Urinary bladder (tissue), 4 donors: ENCODE data around the gene CLRN2. TPM values are rescaled to one million over a fixed set of nuclear protein-coding genes. Genes with fewer than 3 reads are reported as not detected.
"Not testable (repeated sequence)": the region's sequence is repeated elsewhere in the genome, so short reads cannot be mapped to it uniquely, and the experiment has no call there.

Experiments used
- DNase-seq: peaks from one replicate; pipeline ENCODE4 v3.0.0-alpha.2; 2015; ENCODE audit errors: extremely low spot score
- H3K27ac ChIP-seq: one replicate; pipeline ENCODE4 v1.5.1; 2013; ENCODE audit warnings: low read depth, mild to moderate bottlenecking, moderate library complexity
- H3K36me3 ChIP-seq: one replicate; pipeline ENCODE4 v1.6.1; 2013; ENCODE audit warnings: mild to moderate bottlenecking, moderate library complexity; ENCODE audit not compliant: insufficient read depth
- H3K4me1 ChIP-seq: one replicate; pipeline ENCODE4 v1.6.1; 2013; ENCODE audit warnings: mild to moderate bottlenecking, moderate library complexity; ENCODE audit not compliant: insufficient read depth
- H3K4me3 ChIP-seq: one replicate; pipeline ENCODE4 v1.5.1; 2013; ENCODE audit warnings: low read depth, low read length
- WGBS: extraction: QIAGEN DNeasy Blood & Tissue Kit; methylation state at CpG from one replicate; pipeline ENCODE4 v1.1.7; 2013; 5-methylcytosine and 5-hydroxymethylcytosine counted together
- polyA plus RNA-seq: library from polyadenylated mRNA; stranded (reverse); fragments of 200-250 nt; gene quantifications from one replicate; pipeline ENCODE4 v1.2.3, GENCODE V29; 2013
- total RNA-seq: library from RNA; depleted of rRNA; stranded (reverse); fragments of >200 nt; gene quantifications from one replicate; pipeline ENCODE4 v1.2.3, GENCODE V29; 2014
- donor health status: healthy with polysubstance abuse.
- donor health status: healthy.

The CLRN2 gene
- total and polyA plus RNA-seq, 2 donors = not detected

GRCh38 chr4:17537060-17537459, 22.1 kb downstream of the CLRN2 start:
- not testable (repeated sequence) for H3K4me3 ChIP-seq, H3K27ac ChIP-seq, DNase-seq, H3K36me3 ChIP-seq, H3K4me1 ChIP-seq
- 90% methylated on average over 6 of the region's 6 CpGs for WGBS

- H3K4me3 ChIP-seq = no peak overlapping the region
- H3K27ac ChIP-seq = no peak overlapping the region
- H3K4me1 ChIP-seq = no peaks in the 10 kb centered on the region
- H3K36me3 ChIP-seq = no peaks in the 10 kb centered on the region
- DNase-seq = no peak
- 28% methylated on average over 6 of the region's 6 CpGs for WGBS
Measured at GRCh38 chr4:17544205-17544604, 29.2 kb downstream of the CLRN2 start.

GRCh38 chr4:17544831-17545234, 29.9 kb downstream of the CLRN2 start:
- WGBS = 46% methylated on average over 3 of the region's 3 CpGs

DNA sequence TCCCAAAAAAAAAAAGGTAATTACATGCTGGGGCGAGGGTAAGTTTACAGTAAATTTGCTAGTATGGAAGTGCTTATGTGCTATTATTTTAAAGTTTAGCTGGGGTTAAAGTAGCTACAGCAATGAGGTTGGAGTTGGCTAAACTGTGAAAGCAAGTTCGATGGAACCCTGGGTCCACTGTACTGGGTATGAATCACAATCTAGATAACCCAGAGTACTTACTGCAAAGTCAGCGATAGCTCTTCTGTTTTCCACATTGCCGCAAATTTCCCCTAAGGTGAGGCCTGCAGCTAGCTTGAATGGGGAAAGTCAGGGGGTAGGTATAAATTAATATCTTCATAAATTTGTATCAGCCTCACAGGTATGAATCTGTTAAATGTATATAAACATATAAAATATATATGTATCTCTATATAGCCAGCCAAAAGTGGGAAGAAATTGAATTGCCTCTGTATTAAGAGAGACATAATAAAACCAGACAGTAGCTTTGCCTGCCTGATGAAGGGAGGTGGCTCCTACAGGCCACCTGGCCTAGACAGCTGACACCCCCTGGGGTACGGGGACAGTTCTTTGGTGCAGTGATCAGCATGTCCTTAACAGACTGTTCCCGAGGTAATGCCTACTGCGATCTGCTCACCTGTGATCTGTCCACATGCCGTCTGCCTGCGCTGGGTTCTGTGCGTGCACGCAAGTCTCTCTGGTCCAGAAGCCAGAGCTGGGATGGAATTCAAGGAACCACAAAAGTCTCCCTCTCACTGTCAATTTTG, 30.6 kb downstream of the CLRN2 start:
- H3K36me3 ChIP-seq = no peaks in the 10 kb centered on the region
- DNase-seq = no peak
- H3K4me1 ChIP-seq = no peaks in the 10 kb centered on the region
- H3K27ac ChIP-seq = no peak overlapping the region
- WGBS = 78% methylated on average over 11 of the region's 11 CpGs
- no peak overlapping the region for H3K4me3 ChIP-seq

More at GRCh38 chr4:17544831-17545234, 29.9 kb downstream of the CLRN2 start:
- Histone ChIP-seq H3K4me3 (no peak overlapping the region), H3K4me1 (no peaks in the 10 kb centered on the region), H3K36me3 (no peaks in the 10 kb centered on the region), H3K27ac (no peak overlapping the region)
- DNase-seq = no peak

DNA sequence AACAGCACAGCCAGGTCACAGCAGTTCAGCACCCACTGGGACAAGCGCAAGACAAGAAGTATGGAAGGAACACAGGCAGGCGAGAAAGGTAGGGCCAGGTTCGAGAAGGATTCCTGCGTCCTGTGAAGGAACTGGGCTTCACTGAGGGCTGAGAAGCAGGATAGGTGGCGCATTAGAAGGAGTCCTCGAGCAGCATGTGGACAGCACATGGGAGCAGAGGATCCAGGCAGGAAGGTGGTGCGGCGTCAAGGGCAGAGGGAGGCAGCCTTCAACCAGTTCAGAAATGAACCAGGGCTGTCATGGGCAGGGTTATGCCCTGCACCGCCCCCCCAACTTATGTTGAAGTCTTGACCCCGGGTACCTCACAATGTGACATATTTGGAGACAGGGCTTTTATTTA, 31.3 kb downstream of the CLRN2 start:
- H3K4me3 ChIP-seq = no peak overlapping the region

DNA sequence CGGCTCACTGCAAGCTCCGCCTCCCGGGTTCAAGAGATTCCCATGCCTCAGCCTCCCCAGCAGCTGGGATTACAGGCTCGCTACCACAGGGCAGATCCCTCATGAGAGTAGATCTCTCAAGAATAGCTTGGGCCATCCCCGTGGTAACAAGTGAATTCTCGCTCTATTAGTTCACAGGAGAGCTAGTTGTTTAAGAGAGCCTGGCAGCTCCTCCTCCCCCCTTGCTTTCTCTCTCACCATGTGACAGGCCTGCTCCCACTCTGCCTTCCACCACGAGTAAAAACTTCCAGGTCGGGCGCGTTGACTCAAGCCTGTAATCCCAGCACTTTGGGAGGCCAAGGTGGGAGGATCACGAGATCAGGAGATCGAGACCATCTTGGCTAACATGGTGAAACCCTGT, 31.7 kb downstream of the CLRN2 start:
- Histone ChIP-seq H3K4me1 (no peaks in the 10 kb centered on the region), H3K36me3 (no peaks in the 10 kb centered on the region), H3K27ac (no peak overlapping the region), H3K4me3 (no peak overlapping the region)
- 77% methylated on average over 12 of the region's 12 CpGs for WGBS
- no peak for DNase-seq

More for the DNA sequence above, 31.3 kb downstream of the CLRN2 start:
- DNase-seq = no peak
- WGBS = 86% methylated on average over 10 of the region's 10 CpGs
- Histone ChIP-seq H3K4me1 (no peaks in the 10 kb centered on the region), H3K36me3 (no peaks in the 10 kb centered on the region), H3K27ac (no peak overlapping the region)

DNA sequence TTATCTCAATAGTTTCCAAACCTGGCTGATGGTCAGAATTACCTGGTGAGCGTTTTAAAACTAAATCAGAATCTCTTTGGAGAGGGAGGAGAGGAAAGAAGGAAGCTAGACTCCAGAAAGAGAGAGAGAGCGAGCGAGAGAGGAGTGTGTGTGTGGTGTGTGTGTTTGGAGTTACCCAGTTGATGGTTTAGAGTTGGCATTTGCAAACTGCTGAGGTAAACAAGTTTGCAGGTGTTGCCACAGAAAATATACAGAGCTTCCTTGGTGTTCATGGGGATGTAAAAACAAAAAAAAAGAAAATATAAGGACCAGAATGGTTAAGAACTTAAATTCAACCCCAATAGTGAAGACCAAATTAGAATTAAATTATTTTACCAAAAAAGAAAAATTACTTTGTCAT, 35.6 kb downstream of the CLRN2 start:
- H3K36me3 ChIP-seq = no peaks in the 10 kb centered on the region
- DNase-seq = no peak
- H3K4me3 ChIP-seq = no peak overlapping the region
- H3K4me1 ChIP-seq = no peaks in the 10 kb centered on the region
- WGBS = 90% methylated on average over 3 of the region's 3 CpGs
- no peak overlapping the region for H3K27ac ChIP-seq

DNA sequence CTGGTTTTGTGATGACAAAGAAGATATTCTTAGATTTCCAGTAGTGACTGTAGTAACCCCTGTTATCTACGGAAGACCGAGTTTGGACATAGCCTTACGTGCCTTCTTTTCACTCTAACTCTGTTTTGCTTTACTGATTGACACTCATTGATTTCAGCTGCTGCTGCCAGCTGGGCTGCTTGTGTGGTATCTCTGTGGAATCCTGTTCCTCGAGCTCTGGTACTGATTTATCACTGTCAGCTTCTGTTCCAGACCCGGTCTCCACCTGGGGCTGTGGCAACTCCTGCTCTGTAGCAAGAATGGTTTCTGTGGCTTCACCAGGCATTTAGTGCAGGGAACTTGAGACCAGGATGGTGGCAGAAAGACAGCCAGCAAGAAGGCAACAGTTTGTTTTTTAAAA, 37.5 kb downstream of the CLRN2 start:
- DNase-seq = no peak
- no peaks in the 10 kb centered on the region for H3K36me3 ChIP-seq
- H3K4me3 ChIP-seq = no peak overlapping the region
- WGBS = 38% methylated on average over 5 of the region's 5 CpGs
- no peaks in the 10 kb centered on the region for H3K4me1 ChIP-seq
- H3K27ac ChIP-seq = no peak overlapping the region

GRCh38 chr4:17554568-17554967, 39.6 kb downstream of the CLRN2 start:
- Histone ChIP-seq H3K4me3 (no peak overlapping the region), H3K36me3 (no peaks in the 10 kb centered on the region), H3K27ac (no peak overlapping the region), H3K4me1 (no peaks in the 10 kb centered on the region)
- 81% methylated on average over 4 of the region's 4 CpGs for WGBS
- DNase-seq = no peak

- Histone ChIP-seq H3K36me3 (no peaks in the 10 kb centered on the region), H3K4me1 (no peaks in the 10 kb centered on the region), H3K4me3 (no peak overlapping the region), H3K27ac (no peak overlapping the region)
- no peak for DNase-seq
Measured at GRCh38 chr4:17556498-17556897, 41.5 kb downstream of the CLRN2 start.

DNA sequence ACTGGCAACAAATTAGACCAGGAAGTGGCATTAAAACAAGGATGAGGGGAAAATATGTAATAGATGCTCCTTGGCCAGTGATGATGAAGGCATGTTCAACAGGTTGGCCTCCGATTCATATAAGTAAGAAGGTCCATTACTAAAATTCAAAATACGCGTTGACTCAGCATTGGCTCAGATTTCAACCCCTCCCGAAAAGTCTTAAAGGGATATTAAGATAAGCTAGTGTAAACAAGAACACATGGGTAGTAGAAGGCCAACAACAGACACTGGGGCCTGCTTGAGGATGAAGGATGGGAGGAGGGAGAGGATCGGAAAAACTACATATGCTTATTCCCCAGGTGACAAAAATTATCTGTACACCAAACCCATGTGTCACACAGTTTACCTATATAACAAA, 42.9 kb downstream of the CLRN2 start:
- 35% methylated on average over 5 of the region's 5 CpGs for WGBS
- DNase-seq = no peak
- Histone ChIP-seq H3K36me3 (no peaks in the 10 kb centered on the region), H3K4me3 (no peak overlapping the region), H3K4me1 (no peaks in the 10 kb centered on the region), H3K27ac (no peak overlapping the region)

- 93% methylated on average over 4 of the region's 4 CpGs for WGBS
- H3K36me3 ChIP-seq = no peaks in the 10 kb centered on the region
Measured at GRCh38 chr4:17558941-17559708, 44.2 kb downstream of the CLRN2 start.

DNA sequence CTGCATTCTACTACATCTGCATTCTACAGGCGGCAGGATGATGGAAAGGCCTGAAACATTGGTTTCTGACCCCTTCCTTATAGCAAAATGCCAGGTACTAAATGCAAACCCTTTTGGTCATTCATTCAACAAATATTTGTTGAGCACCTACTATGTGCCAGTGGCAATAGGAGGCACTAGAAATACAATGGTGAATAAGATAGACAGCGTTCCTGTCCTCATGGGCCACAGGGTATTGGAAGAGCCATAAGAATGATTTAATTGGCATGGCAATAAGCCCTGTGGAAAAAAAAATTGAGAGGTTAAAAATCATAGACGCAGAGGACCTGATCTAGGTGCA, 44.7 kb downstream of the CLRN2 start:
- 92% methylated on average over 3 of the region's 3 CpGs for WGBS
- Histone ChIP-seq H3K36me3 (no peaks in the 10 kb centered on the region), H3K4me3 (no peak overlapping the region), H3K27ac (no peak overlapping the region), H3K4me1 (no peaks in the 10 kb centered on the region)
- no peak for DNase-seq

More at GRCh38 chr4:17558941-17559708, 44.2 kb downstream of the CLRN2 start:
- H3K4me1 ChIP-seq = no peaks in the 10 kb centered on the region
- H3K27ac ChIP-seq = no peak overlapping the region
- H3K4me3 ChIP-seq = no peak overlapping the region
- DNase-seq = no peak

GRCh38 chr4:17560065-17560673, 45.2 kb downstream of the CLRN2 start:
- H3K4me3 ChIP-seq = no peak overlapping the region
- H3K27ac ChIP-seq = no peak overlapping the region
- 86% methylated on average over 6 of the region's 6 CpGs for WGBS
- DNase-seq = no peak
- H3K36me3 ChIP-seq = no peaks in the 10 kb centered on the region
- no peaks in the 10 kb centered on the region for H3K4me1 ChIP-seq
